Neural cell (in vitro differentiated cells): ENCODE data around the gene NINL.

ENCODE experiments used
- EP300 ChIP-seq: fragments of 450-650 bp; conservative IDR thresholded peaks from 2 replicates; pipeline ENCODE4 v1.6.1; 2014; ENCODE audit warnings: antibody characterized with exemption, mild to moderate bottlenecking, moderate library complexity; ENCODE audit not compliant: poor library complexity, severe bottlenecking
- EZH2 ChIP-seq: fragments of 200-600, 300-800 bp; shearing (Covaris generic), sonication (generic); IDR thresholded peaks from 2 replicates; pipeline ENCODE4 v1.6.1; 2014; ENCODE audit warnings: antibody characterized with exemption, low read length, borderline replicate concordance, mild to moderate bottlenecking; ENCODE audit not compliant: insufficient read depth, poor library complexity, severe bottlenecking
- MXI1 ChIP-seq: fragments of 450-650 bp; conservative IDR thresholded peaks from 2 replicates; pipeline ENCODE4 v1.6.1; 2014; ENCODE audit warnings: antibody characterized with exemption, mild to moderate bottlenecking; ENCODE audit not compliant: poor library complexity, severe bottlenecking
- POLR2AphosphoS5 ChIP-seq: IDR thresholded peaks from 2 replicates; pipeline ENCODE4 v1.6.1; 2012
- TAF1 ChIP-seq: IDR thresholded peaks from 2 replicates; pipeline ENCODE4 v1.6.1; 2012; ENCODE audit warnings: low read depth
- TF ChIP-seq, protein P1 (sequence below): fragments of 450-650 bp; IDR thresholded peaks from 2 replicates; pipeline ENCODE4 v1.5.1; 2014; ENCODE audit warnings: antibody characterized with exemption, mild to moderate bottlenecking, moderate library complexity; ENCODE audit not compliant: poor library complexity, severe bottlenecking

DNA sequence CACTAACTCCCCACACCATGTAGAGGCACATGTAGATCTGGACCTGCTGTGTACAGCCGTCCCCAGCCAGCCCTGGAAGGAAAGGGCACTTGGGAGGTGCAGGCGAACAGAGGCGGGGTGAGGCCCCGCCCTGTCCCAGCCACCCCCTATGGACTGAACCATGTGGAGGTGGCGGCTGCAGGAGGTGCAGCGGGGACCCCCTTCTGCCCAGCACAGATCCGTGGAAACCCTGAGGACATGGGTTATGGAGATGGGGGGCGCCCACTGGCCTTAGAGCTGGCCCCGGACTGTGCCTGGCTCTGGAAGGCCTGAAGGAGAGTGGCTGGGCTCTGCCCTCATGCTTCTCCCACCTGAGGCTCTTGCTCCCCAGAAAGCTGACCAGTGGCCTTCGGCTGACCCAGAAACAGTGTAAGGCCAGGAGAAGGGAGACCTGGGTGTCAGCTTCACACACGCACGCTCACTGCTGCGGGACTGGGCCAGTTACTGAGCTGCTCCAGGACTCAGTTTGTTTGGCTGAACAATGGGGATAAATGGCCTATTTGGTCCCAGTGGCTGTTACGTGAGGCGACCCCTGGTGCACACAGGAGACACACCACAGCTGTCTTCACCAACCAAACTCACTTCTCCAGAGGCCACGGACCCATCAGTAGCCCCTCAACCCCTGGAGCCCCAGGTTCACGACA, 90.7 kb downstream of the NINL start:
- TF ChIP-seq POLR2AphosphoS5: no peak
- TF ChIP-seq, protein P1, sequence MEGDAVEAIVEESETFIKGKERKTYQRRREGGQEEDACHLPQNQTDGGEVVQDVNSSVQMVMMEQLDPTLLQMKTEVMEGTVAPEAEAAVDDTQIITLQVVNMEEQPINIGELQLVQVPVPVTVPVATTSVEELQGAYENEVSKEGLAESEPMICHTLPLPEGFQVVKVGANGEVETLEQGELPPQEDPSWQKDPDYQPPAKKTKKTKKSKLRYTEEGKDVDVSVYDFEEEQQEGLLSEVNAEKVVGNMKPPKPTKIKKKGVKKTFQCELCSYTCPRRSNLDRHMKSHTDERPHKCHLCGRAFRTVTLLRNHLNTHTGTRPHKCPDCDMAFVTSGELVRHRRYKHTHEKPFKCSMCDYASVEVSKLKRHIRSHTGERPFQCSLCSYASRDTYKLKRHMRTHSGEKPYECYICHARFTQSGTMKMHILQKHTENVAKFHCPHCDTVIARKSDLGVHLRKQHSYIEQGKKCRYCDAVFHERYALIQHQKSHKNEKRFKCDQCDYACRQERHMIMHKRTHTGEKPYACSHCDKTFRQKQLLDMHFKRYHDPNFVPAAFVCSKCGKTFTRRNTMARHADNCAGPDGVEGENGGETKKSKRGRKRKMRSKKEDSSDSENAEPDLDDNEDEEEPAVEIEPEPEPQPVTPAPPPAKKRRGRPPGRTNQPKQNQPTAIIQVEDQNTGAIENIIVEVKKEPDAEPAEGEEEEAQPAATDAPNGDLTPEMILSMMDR: no peak
- no peak for TF ChIP-seq EZH2
- TF ChIP-seq EP300: no peak
- TF ChIP-seq TAF1: no peak
- no peak for TF ChIP-seq MXI1
